ENCODE results near the gene HAUS6.
"Not testable (repeated sequence)": the region's sequence is repeated elsewhere in the genome, so short reads cannot be mapped to it uniquely, and the experiment has no call there.

HAUS6 gene

DNA sequence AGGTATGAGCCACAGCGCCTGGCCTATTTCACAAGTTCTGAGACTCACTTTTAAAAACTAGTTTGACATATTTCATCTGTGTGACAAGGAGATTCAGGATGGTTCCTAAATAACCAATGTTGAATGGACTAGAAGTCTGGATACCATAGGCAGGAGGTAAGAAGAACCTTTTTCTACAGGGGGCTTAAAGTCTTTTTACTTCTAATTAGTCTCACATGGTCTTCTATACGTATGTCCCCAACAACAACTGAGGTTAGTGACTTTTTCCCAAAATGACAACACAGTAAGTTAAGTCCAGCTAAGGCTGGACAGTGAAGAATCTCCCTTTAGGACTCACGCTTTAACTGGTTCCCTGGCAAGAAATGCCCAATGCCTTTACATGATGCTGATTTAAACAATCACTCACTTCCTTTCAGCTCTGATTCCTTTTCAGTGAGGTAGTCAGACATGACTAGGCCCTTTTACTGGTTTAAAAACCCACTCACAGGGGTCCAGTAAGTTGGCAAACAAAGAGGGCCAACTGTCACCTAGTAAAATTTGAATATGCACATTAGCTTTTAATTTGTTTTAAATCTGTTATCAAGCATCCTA, 12.1 kb upstream of the HAUS6 start:
- Mint-ChIP-seq H3K27ac (no peak overlapping the region), H3K36me3 (ENCODE audit: low read depth) (peaks cover 57% of the 10 kb centered on the region)

DNA sequence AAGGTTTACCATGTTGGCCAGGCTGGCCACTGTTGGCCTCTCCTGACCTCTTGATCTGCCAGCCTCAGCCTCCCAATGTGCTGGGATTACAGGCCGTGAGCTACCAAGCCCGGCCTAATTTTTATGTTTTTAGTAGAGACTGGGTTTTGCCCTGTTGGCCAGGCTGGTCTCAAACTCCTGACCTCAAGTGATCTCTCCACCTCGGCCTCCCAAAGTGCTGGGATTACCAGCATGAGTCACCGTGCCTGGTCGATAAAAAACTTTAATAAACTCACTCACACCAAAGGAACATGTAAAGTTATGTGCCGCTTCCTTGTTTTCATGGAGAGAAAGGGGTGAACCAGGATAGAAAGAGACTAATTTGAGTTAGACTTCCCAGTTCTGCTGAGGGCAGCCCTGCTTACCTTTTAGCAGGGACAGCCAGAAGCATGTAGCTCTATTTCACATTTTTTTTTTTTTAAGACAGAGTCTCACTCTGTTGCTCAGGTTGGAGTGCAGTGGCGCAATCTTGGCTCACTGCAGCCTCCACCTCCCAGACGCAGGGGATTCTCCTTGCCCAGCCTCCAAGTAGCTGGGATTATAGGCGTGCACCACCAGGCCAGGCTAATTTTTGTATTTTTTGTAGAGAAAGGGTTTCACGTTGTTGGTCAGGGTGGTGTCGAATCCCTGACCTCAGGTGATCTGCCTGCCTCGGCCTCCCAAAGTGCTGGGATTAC, 11.4 kb upstream of the HAUS6 start:
- Mint-ChIP-seq H3K36me3 (ENCODE audit: low read depth) (peaks cover 50% of the 10 kb centered on the region), H3K4me1 (no peaks in the 10 kb centered on the region), H3K9me3 (no peaks in the 10 kb centered on the region), H3K4me3 (no peak overlapping the region), H3K27me3 (ENCODE audit: low read depth) (no peaks in the 10 kb centered on the region), H3K27ac (no peak overlapping the region)
- TF ChIP-seq CTCF (IDR thresholded peaks at IDR 0.05; ENCODE audit: unreplicated experiment in 3 of 3): no peak

More for the DNA sequence above, 12.1 kb upstream of the HAUS6 start:
- Mint-ChIP-seq H3K9me3 (no peaks in the 10 kb centered on the region), H3K4me1 (no peaks in the 10 kb centered on the region), H3K27me3 (ENCODE audit: low read depth) (no peaks in the 10 kb centered on the region), H3K4me3 (no peak overlapping the region)
- TF ChIP-seq CTCF (IDR thresholded peaks at IDR 0.05; ENCODE audit: unreplicated experiment in 3 of 3): no peak

- H3K36me3 Mint-ChIP-seq (ENCODE audit: low read depth): peaks cover 40% of the 10 kb centered on the region
- not testable (repeated sequence) for H3K4me3 Mint-ChIP-seq; H3K4me1 Mint-ChIP-seq; H3K27me3 Mint-ChIP-seq (ENCODE audit: low read depth); H3K27ac Mint-ChIP-seq; H3K9me3 Mint-ChIP-seq
These were observed 10.4 kb upstream of the HAUS6 start for GRCh38 chr9:19113064-19113611.

GRCh38 chr9:19108038-19108437, 5.3 kb upstream of the HAUS6 start:
- Mint-ChIP-seq H3K36me3 (ENCODE audit: low read depth) (no peaks in the 10 kb centered on the region), H3K9me3 (no peaks in the 10 kb centered on the region), H3K27me3 (ENCODE audit: low read depth) (no peaks in the 10 kb centered on the region), H3K4me1 (peaks cover 11% of the 10 kb centered on the region), H3K4me3 (no peak overlapping the region), H3K27ac (no peak overlapping the region)
- no peak for TF ChIP-seq CTCF (IDR thresholded peaks at IDR 0.05; ENCODE audit: unreplicated experiment in 3 of 3)

- TF ChIP-seq CTCF (IDR thresholded peaks at IDR 0.05; ENCODE audit: unreplicated experiment in 3 of 3): no peak
- Mint-ChIP-seq H3K9me3 (no peaks in the 10 kb centered on the region), H3K27me3 (ENCODE audit: low read depth) (no peaks in the 10 kb centered on the region)
These were observed 2.0 kb upstream of the HAUS6 start for GRCh38 chr9:19104515-19105282.

GRCh38 chr9:19102181-19102630, 498 bp downstream of the HAUS6 start:
- H3K27me3 Mint-ChIP-seq (ENCODE audit: low read depth): no peaks in the 10 kb centered on the region
- H3K4me1 Mint-ChIP-seq: peaks cover 30% of the 10 kb centered on the region
- peaks cover 16% of the 10 kb centered on the region for H3K36me3 Mint-ChIP-seq (ENCODE audit: low read depth)
- peak overlapping the region; percentile 97 to 98 (median 98) for H3K4me3 Mint-ChIP-seq
- H3K9me3 Mint-ChIP-seq: no peaks in the 10 kb centered on the region
- peak overlapping the region; percentile 75 to 95 (median 89) for H3K27ac Mint-ChIP-seq
- TF ChIP-seq CTCF (IDR thresholded peaks at IDR 0.05; ENCODE audit: unreplicated experiment in 3 of 3): no peak

More at GRCh38 chr9:19104515-19105282, 2.0 kb upstream of the HAUS6 start:
- Mint-ChIP-seq H3K4me3 (peak overlapping the region; percentile 47 to 66 (median 66)), H3K36me3 (ENCODE audit: low read depth) (peaks cover 5% of the 10 kb centered on the region), H3K27ac (peak overlapping the region; percentile 95 to 98 (median 95)), H3K4me1 (peaks cover 30% of the 10 kb centered on the region)

Measured in nephron (organoid).